ENCODE data around the gene TPPP3. TPM values are rescaled to one million over a fixed set of nuclear protein-coding genes. Genes with fewer than 3 reads are reported as not detected.

TPPP3 gene
- total and polyA plus RNA-seq, 2 donors (not counting 3 experiments of a cell fraction or from before 2014, with no cell fraction given), result 0.33 to 1.3 TPM

GRCh38 chr16:67387479-67388079 is 5.7 kb downstream of the TPPP3 start:
- no peak for DNase-seq (ENCODE audit: low read depth, low spot score)
- no peak for FAIRE-seq
- Histone ChIP-seq H3K4me1 (ENCODE audit: control insufficient read depth, extremely low read depth, insufficient read depth, low read length) (peaks cover 13% of the 10 kb centered on the region), H3K9me3 (replicated peaks; ENCODE audit: control insufficient read depth, insufficient read depth, low read length) (no peaks in the 10 kb centered on the region), H3K4me3 (replicated peaks in 1 of 3; ENCODE audit: insufficient read depth in 1 of 3, low read depth in 1 of 3, low read length in 3 of 3) (no peak overlapping the region), H3K9me1 (replicated peaks; ENCODE audit: control insufficient read depth, extremely low read depth, insufficient read depth, low read length) (no peaks in the 10 kb centered on the region), H4K20me1 (replicated peaks; ENCODE audit: control insufficient read depth, extremely low read depth, insufficient read depth, low read length) (no peaks in the 10 kb centered on the region), H3K79me2 (ENCODE audit: control insufficient read depth, insufficient read depth, low read length) (no peaks in the 10 kb centered on the region), H3K27ac (ENCODE audit: insufficient read depth, low read depth, low read length) (no peak overlapping the region), H3K9ac (replicated peaks; ENCODE audit: extremely low read depth, insufficient read depth, low read length) (no peak overlapping the region), H3K4me2 (ENCODE audit: insufficient read depth, low read length) (no peak overlapping the region), H2AFZ (ENCODE audit: low read depth, low read length) (no peak overlapping the region), H3K36me3 (ENCODE audit: control insufficient read depth in 2 of 2, extremely low read depth in 1 of 2, insufficient read depth in 2 of 2, low read length in 2 of 2) (no peaks in the 10 kb centered on the region), H3K27me3 (ENCODE audit: control insufficient read depth in 2 of 2, insufficient read depth in 2 of 2, low read length in 2 of 2) (no peaks in the 10 kb centered on the region)
- intact Hi-C loops (cut with micrococcal nuclease), result no loop called here
- POLR2A ChIA-PET, result no interaction called here
- CTCF ChIA-PET, result interaction anchor here (0.6 to 2.0 kb wide), 4 partner anchors 12 to 44 kb away, joined by 3 to 12 read pairs (median 6); no protein-coding TSS in a partner anchor
- BruUV-seq (replicated peaks), result no TSS peak
- no peak for TF ChIP-seq JUN (IDR thresholded peaks at IDR 0.05; ENCODE audit: borderline replicate concordance, insufficient read depth, insufficient read length, low read depth)
- TF ChIP-seq GATA2 (IDR thresholded peaks at IDR 0.05; ENCODE audit: insufficient read depth, insufficient read length, low read depth, low read length), result no peak
- TF ChIP-seq FOS (IDR thresholded peaks at IDR 0.05; ENCODE audit: borderline replicate concordance, insufficient read depth, low read length), result no peak
- TF ChIP-seq POLR2A (IDR thresholded peaks at IDR 0.05; ENCODE audit: low read depth, low read length), result no peak
- TF ChIP-seq MAX (IDR thresholded peaks at IDR 0.05; ENCODE audit: insufficient read depth, insufficient read length), result no peak
- dilution Hi-C loops (cut with MboI; ENCODE audit: extremely low pct_ligation_motif_present, low sequenced_read_pairs), result no loop called here

GRCh38 chr16:67386861-67387455 is 6.3 kb downstream of the TPPP3 start:
- Histone ChIP-seq H3K27ac (ENCODE audit: insufficient read depth, low read depth, low read length) (no peak overlapping the region), H3K9me3 (replicated peaks; ENCODE audit: control insufficient read depth, insufficient read depth, low read length) (no peaks in the 10 kb centered on the region), H3K9ac (replicated peaks; ENCODE audit: extremely low read depth, insufficient read depth, low read length) (no peak overlapping the region), H3K79me2 (ENCODE audit: control insufficient read depth, insufficient read depth, low read length) (no peaks in the 10 kb centered on the region), H2AFZ (ENCODE audit: low read depth, low read length) (no peak overlapping the region), H4K20me1 (replicated peaks; ENCODE audit: control insufficient read depth, extremely low read depth, insufficient read depth, low read length) (no peaks in the 10 kb centered on the region), H3K4me3 (replicated peaks in 1 of 3; ENCODE audit: insufficient read depth in 1 of 3, low read depth in 1 of 3, low read length in 3 of 3) (no peak overlapping the region), H3K4me1 (ENCODE audit: control insufficient read depth, extremely low read depth, insufficient read depth, low read length) (peaks cover 13% of the 10 kb centered on the region), H3K36me3 (ENCODE audit: control insufficient read depth in 2 of 2, extremely low read depth in 1 of 2, insufficient read depth in 2 of 2, low read length in 2 of 2) (no peaks in the 10 kb centered on the region), H3K4me2 (ENCODE audit: insufficient read depth, low read length) (no peak overlapping the region), H3K27me3 (ENCODE audit: control insufficient read depth in 2 of 2, insufficient read depth in 2 of 2, low read length in 2 of 2) (no peaks in the 10 kb centered on the region), H3K9me1 (replicated peaks; ENCODE audit: control insufficient read depth, extremely low read depth, insufficient read depth, low read length) (no peaks in the 10 kb centered on the region)
- BruUV-seq (replicated peaks), result no TSS peak
- ChIA-PET POLR2A (no interaction called here), CTCF (interaction anchor here (0.6 to 3.3 kb wide), 6 partner anchors 8 to 127 kb away, joined by 3 to 17 read pairs (median 6); no protein-coding TSS in a partner anchor)
- FAIRE-seq (no peak), DNase-seq (ENCODE audit: low read depth, low spot score) (no peak)
- TF ChIP-seq GATA2 (IDR thresholded peaks at IDR 0.05; ENCODE audit: insufficient read depth, insufficient read length, low read depth, low read length) (no peak), JUN (IDR thresholded peaks at IDR 0.05; ENCODE audit: borderline replicate concordance, insufficient read depth, insufficient read length, low read depth) (no peak), MYC (IDR thresholded peaks at IDR 0.05; ENCODE audit: low read depth, low read length) (no peak), POLR2AphosphoS5 (IDR thresholded peaks at IDR 0.05; ENCODE audit: insufficient read depth, low read depth, low read length) (no peak), EZH2 (IDR thresholded peaks at IDR 0.05; ENCODE audit: borderline replicate concordance, low read depth, low read length, severe bottlenecking) (no peak), CTCF (IDR thresholded peaks at IDR 0.05; ENCODE audit: extremely low read depth in 1 of 2, insufficient read depth in 1 of 2, low read depth in 1 of 2, low read length in 2 of 2) (no peak), MAX (IDR thresholded peaks at IDR 0.05; ENCODE audit: insufficient read depth, insufficient read length) (no peak), POLR2A (IDR thresholded peaks at IDR 0.05; ENCODE audit: low read depth, low read length) (no peak), FOS (IDR thresholded peaks at IDR 0.05; ENCODE audit: borderline replicate concordance, insufficient read depth, low read length) (no peak)
- intact Hi-C loops (cut with micrococcal nuclease) (no loop called here), dilution Hi-C loops (cut with MboI; ENCODE audit: extremely low pct_ligation_motif_present, low sequenced_read_pairs) (no loop called here)

All from endothelial cell of umbilical vein (primary cell).